Stimulated activated CD8-positive, alpha-beta memory T cell treated with anti-CD3 and anti-CD28 coated beads, Interleukin-7, amount 100 ng/mL, for 48 hours (primary cell): ENCODE measurements around the gene FSTL1.

Experiments
- DNase-seq, 2 donors: peaks; one replicate each; pipeline ENCODE4 v3.0.0-alpha.2; 2020; ENCODE audit warnings: low read depth in 1 of 2; ENCODE audit errors: extremely low read depth in 1 of 2

FSTL1 gene

GRCh38 chr3:120450600-120451271 is at the start of gene FSTL1:
Gene FSTL1, minus strand, starts transcription at chr3:120450992. Its CDS starts 246 bp downstream, at chr3:120450746.
- DNase-seq: no peak

- DNase-seq: no peak
Measured at GRCh38 chr3:120498556-120499346, 48.0 kb upstream of the FSTL1 start.

GRCh38 chr3:120497818-120498217 is 47.0 kb upstream of the FSTL1 start:
- DNase-seq: no peak

GRCh38 chr3:120497336-120497735 is 46.5 kb upstream of the FSTL1 start:
- DNase-seq: no peak

GRCh38 chr3:120496278-120497002 is 45.6 kb upstream of the FSTL1 start:
- DNase-seq: no peak

- no peak for DNase-seq
Measured at GRCh38 chr3:120495809-120496208, 45.0 kb upstream of the FSTL1 start.

- DNase-seq: no peak
Measured at GRCh38 chr3:120492103-120492502, 41.3 kb upstream of the FSTL1 start.

GRCh38 chr3:120489421-120489820 is 38.6 kb upstream of the FSTL1 start:
- no peak for DNase-seq

- no peak for DNase-seq
Measured at GRCh38 chr3:120488296-120488695, 37.5 kb upstream of the FSTL1 start.

GRCh38 chr3:120487191-120487650 is 36.4 kb upstream of the FSTL1 start:
- DNase-seq: no peak

- DNase-seq: no peak
Measured at GRCh38 chr3:120481081-120481480, 30.3 kb upstream of the FSTL1 start.

GRCh38 chr3:120477781-120478180 is 27.0 kb upstream of the FSTL1 start:
- no peak for DNase-seq

GRCh38 chr3:120475722-120476377 is 25.1 kb upstream of the FSTL1 start:
- no peak for DNase-seq

GRCh38 chr3:120473896-120474675 is 23.3 kb upstream of the FSTL1 start:
- no peak for DNase-seq

GRCh38 chr3:120473389-120473788 is 22.6 kb upstream of the FSTL1 start:
- DNase-seq: no peak

- DNase-seq: no peak
Measured at GRCh38 chr3:120472121-120472844, 21.5 kb upstream of the FSTL1 start.

GRCh38 chr3:120471643-120472042 is 20.9 kb upstream of the FSTL1 start:
- DNase-seq: no peak

GRCh38 chr3:120470870-120471269 is 20.1 kb upstream of the FSTL1 start:
- DNase-seq: no peak

- DNase-seq: no peak
Measured at GRCh38 chr3:120469882-120470301, 19.1 kb upstream of the FSTL1 start.

GRCh38 chr3:120469440-120469839 is 18.6 kb upstream of the FSTL1 start:
- no peak for DNase-seq
